Measurements from ENCODE around the gene PAGE2B.
"Not testable (repeated sequence)": the region's sequence is repeated elsewhere in the genome, so short reads cannot be mapped to it uniquely, and the experiment has no call there.

Gene PAGE2B, protein sequence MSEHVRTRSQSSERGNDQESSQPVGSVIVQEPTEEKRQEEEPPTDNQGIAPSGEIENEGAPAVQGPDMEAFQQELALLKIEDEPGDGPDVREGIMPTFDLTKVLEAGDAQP

DNA sequence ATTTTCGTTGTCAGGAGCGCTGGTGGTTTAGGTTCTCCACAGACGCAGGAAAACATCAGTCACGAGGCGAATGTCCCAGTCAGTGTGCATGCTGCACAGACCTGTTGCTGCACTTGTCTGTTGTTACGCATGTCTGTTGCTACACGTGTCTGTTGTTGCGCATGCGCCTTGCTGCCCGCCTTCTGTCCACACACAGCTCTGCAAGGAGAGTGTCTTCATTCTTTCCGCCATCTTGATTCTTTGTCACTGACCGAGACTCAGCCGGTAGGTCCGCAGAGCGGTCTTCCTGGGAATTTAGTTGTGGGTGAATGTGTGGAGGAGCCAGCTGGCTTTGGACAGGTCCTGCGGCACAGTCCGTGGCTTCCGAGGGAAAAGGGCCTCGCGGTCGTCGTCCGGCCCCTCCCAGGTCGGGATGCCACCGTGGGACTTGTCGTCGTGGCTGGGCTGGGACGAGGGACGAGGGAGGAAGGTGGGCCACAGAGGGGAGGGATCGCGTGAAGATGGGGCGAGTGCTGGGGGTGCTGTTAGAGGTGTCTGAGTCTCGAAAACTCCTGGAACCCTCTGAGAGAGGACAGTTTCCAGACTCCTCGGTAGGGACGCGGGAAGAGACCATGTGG, at the start of gene PAGE2B:
Gene PAGE2B, plus strand, starts transcription at position 180 of the 617 bp plus-strand sequence. CDS start 1,012 bp downstream, outside the sequence.
- no peak for DNase-seq

DNA sequence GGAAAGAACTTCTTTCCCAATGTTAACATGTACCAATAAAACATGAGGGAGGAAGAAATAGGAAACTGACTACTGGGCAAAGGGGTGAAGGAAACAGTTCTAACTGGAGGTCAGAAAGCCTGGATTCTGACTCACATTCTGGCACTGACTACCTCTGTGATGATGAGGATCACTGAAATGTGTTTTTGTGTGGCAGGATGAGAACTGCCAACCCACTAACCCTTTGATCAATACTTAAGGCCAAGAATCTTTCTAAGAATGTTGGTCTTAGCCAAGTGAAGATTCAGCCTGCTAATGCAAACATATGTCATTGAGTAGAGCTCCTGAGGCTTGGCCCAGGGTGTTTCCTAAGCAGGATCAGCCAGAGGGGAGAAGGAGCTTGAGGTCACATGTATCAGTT, 48.7 kb upstream of the PAGE2B start:
- DNase-seq: no peak

DNA sequence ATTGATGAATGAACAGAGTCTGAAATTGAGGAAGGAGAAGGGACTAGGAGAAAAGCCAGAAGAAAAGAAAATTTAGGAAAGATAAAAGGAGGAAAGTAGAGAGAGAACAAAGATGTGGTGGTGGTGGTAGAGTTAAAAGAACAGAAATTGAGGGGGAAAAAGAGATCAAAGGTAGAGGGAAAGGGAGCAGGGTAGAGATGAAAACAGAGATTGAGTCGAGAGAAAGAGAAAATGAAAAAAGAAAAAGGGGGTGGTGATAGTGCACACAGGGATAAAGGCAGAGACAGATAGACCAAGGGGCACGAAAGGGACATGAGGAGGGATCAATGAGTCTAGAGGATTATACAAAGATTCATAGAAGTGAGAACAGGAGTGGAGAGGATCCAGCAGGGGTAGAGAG, 48.0 kb upstream of the PAGE2B start:
- DNase-seq: no peak

DNA sequence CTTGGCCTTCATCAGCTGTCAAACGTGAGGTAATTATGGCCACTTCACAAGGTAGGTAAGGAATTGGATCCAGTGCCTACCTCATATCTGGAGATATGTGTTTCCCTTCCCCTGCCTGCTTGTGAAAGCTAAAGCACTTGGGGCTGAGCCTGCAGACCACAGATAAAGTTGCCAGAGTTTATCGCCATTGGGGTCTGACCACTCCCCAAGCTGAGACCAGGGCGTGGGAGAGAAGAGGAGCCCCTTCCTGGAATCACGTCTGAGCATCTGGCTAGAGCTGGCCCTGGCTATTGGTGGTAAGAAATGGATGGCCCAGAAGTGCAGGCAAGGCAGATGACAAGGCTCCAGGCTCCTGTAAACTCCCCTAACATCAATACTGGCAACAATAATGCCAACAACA, 46.8 kb upstream of the PAGE2B start:
- DNase-seq: no peak

DNA sequence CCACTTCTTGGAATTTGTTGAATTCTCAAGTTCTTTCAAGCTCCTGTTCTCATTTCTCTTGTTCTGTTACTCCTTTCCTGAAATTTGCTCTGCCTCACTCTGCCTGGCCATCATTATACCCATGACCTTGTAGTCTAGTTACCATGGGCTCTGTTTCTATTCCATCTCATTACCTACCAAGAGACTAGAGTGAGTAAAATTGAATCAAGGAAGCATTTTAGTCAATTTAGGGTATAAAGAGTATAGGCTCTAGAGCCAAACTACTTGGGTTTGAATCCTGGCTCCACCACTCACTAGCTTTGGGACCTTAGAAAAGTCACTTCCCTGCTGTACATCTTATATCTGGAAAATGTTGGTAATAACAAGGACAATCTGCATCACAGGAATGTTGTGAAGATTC, 46.2 kb upstream of the PAGE2B start:
- no peak for DNase-seq

DNA sequence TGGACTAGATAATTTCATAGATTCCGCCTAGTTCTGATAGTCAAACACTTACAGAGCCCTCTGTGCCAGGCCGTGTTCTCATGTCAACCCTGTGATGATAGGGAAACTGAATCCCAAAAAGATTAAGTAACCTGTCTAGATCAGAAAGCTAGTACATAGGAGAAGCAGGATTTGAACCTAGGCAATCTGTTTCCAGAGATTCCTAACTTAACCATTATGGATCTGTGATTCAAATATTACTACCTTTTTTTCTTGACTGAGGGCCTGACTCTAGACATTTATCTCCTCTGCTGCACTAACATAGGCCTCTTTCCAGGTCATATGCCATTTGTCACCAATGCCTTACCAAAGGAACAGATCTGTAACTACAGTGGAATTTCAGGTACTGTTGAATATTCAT, 45.5 kb upstream of the PAGE2B start:
- DNase-seq: no peak

DNA sequence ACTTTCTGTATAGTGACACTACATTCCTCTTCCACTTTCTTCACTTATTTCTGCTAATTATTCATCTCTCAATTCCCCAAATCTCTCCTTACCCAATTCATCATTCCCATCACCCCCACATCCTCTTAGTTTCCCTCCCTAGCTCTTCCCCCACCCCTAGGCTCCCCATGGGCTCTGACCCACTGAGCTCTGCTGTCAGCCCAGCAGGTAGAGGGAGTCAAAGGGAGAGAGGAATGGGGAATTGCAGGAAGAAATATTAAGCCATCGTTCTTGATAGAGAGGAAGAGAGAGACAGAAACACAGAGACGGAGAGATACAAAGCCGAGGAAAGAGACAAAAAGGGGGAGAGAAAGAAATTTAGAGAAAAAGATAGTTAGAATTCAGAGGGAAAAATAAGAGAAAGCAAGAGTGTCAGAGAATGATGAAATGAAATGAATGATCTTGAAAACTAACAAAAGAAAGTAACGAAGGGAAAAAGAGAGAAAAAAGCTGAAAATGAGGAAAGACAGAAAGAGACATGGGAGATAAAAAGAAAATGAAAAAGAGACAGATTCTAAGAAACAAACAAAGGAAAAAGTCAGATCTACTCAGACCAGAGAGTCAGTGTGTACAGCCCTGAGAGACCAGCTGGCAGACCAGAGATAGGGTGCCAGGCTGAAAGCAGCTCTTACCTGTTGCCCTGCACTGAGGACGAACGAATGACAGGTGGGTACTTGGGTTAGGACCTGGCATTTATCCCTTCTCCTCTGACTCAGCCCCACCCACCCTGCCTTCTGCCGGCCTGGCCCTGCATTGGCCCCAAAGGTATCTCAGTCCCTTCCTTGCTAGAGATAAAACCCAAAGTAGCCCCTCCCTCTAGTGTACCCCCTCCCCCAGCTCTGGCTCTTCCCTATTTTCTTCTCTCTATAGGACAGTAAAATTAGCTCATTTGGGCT, 44.3 kb upstream of the PAGE2B start, which contains the start of gene ALAS2:
Gene ALAS2, minus strand, starts transcription at position 707 of the 935 bp plus-strand sequence. CDS start 4,977 bp downstream, outside the sequence.
- no peak for DNase-seq

DNA sequence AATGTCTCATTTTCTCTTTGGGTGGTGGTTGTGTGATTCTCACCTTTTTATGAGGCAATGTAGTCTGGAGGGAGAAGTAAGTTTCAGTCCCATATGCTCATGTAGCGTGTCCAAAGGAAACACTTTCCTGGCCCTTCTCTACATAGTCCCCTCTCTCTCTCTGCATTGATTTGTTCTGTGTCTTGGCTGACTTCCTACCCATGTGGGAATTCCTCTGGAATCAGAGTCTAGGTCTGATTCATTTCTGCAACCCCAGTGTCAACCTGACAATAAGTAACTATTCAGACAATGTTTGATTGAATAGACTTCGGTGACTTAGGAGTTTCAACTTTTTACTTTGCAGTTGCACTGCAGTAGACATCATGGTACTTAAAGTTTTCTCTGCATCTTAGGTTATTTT, 41.4 kb upstream of the PAGE2B start:
- no peak for DNase-seq

DNA sequence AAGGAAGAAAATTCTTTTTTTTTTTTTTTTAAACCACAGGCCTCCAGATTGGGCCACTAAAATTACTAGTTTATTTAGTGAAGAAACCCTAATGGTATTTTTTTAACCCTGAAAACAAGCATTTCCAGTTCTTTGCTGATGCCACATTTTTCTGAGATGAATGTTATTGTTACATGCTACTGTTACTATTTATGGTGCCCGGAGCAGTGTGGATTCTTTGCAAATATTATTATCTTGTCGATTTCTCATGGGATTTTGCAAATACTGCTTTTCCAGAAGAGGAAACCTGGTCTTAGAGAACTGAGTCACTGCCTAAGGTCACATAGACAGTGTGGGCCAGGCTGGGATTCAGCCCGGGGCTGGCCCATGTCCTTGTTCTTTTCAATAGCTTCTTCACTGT, 35.4 kb upstream of the PAGE2B start:
- no peak for DNase-seq

DNA sequence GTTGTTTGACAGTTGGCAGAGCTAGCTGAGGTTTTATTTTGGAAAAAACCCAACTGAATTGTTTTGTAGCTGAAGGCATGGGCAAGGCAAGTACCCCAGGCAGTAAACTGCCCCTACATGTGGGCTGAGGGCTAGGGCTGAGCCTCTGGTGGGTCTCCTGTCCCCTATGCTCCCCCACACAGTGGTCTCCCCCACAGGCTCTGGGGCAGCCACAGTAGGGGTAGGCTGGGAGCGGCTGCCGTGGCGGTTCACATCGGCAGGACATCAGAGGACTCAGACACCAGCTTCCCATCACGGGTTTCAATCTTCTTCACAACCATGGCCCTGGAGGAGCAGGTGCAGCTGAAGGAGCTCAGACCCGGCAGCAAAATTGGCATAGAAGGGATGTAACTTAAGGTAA, 33.3 kb upstream of the PAGE2B start:
- DNase-seq: no peak

DNA sequence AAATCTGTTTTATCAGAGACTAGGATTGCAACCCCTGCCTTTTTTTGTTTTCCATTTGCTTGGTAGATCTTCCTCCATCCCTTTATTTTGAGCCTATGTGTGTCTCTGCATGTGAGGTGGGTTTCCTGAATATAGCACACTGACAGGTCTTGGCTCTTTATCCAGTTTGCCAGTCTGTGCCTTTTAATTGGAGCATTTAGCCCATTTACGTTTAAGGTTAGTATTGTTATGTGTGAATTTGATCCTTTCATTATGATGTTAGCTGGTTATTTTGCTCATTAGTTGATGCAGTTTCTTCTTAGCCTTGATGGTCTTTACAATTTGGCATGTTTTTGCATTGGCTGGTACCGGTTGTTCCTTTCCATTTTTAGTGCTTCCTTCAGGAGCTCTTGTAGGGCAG, 24.2 kb upstream of the PAGE2B start:
- not testable (repeated sequence) for DNase-seq

DNA sequence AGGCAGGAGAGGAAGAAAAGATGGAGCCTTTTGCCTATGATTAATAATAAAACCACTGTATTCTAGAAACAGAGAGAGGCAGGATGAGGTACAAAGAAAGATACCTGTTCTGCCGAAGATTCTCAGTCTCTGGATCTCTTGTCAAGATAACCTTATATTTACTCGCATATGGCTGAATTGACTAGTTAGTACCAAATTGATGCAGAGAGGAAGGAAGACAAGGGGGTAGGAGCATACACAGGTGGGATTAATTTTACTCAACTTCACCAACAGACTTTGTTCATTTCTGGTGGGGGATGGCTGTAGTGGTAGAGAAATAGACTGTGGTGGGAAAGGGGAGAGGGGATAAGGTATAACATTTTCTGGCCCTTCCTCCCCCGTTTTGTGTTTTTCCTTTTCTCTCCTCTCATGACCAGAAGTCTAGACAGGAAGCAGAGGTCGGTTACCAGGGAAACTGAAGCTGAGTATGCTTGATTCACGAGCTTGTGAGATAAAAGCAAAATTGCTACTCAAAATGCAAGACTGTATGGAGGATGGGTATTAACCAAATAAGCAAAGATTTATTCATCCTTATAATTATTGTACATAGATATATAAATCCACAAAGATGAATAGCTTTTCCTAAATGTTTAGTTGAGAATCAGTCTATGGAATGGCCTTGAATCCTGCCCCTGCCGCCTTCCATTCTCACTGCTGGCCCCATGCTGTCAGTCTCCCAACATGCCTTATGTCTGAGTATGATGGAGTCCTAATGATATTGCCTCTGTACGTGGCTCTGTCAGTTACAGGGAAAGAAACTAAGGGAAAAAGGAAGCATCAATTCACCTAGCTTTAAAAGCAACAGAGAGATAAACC, 17.8 kb upstream of the PAGE2B start:
- DNase-seq: peak in 1 of 2 experiments; percentile 0

DNA sequence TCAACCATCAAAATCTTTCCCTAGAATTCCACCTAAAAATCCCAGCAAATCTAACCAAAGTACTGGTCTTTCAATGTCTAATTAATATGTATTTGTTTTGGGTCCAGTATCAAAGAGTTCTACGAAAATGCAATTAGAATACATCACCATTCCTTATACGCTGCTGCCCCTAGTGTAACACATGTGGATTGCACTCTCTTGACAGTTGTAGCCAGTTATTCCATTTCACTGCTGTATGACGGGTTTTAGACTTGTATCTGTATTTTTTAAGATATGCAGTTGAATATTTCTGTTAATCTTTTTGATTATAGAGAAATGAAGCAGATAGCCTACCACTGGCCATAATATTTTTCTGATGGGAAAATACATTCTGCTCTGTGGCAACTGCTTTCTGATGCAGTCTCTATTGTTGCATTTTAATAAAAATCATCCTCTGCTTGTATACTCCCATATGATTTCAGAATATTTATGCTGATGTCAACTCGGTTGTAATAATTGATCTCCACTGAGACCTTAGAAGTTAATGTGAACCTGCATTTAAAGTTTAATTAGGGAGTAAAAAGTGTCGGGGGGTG, 17.1 kb upstream of the PAGE2B start:
- peak in 1 of 2 experiments; percentile 24 for DNase-seq

DNA sequence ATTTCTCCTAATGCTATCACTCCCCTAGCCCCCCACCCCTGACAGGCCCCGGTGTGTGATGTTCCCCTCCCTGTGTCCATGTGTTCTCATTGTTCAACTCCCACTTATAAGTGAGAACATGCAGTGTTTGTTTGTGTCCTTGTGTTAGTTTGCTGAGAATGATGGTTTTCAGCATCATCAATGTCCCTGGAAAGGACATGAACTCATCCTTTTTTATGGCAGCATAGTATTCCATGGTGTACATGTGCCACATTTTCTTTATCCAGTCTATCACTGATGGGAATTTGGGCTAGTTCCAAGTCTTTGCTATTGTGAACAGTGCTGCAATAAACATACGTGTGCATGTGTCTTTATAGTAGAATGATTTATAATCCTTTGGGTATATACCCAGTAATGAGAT, 7.7 kb upstream of the PAGE2B start:
- DNase-seq: not testable (repeated sequence)

DNA sequence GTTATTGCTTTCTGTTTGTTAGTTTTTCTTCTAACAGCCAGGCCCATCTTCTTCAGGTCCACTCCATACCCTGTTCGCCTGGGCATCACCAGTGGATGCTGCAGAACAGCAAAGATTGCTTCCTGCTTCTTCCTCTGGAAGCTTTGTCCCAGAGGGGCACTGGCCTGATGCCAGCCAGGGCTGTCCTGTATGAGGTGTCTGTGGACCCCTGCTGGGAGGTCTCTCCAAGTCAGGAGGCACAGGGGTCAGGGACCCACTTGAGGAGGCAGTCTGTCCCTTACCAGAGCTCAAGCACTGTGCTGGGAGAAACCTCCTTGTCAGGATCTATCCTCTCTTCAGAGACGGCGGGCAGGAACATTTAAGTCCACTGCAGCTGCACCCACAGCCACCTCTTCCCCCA, 2.5 kb upstream of the PAGE2B start:
- no peak for DNase-seq

DNA sequence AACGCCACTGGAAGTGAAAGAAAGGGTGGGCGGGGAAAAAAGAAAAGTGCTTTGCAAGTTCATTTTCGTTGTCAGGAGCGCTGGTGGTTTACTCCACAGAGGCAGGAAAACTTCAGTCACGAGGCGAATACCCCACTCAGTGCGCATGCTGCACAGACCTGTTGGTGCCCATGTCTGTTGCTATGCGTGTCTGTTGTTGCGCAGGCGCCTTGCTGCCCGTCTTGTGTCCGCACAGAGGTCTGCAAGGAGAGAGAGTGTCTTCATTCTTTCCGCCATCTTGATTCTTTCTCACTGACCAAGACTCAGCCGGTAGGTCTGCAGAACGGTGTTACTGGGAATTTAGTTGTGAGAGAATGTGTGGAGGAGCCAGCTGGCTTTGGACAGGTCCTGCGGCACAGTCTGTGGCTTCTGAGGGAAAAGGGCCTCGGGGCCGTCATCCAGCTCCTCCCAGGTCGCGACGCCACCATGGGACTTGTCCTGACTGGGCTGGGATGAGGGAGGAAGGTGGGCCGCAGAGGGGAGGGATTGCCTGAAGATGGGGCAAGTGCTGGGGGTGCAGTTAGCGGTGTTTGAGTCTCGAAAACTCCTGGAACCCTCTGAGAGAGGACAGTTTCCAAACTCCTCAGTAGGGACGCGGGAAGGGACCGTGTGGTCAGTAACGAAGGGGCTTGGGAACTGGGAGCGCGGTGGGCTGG, 14.1 kb downstream of the PAGE2B start, which contains the start of gene PAGE2:
Gene PAGE2, plus strand, starts transcription at position 224 of the 695 bp plus-strand sequence. CDS start 1,003 bp downstream, outside the sequence.
- no peak for DNase-seq

DNA sequence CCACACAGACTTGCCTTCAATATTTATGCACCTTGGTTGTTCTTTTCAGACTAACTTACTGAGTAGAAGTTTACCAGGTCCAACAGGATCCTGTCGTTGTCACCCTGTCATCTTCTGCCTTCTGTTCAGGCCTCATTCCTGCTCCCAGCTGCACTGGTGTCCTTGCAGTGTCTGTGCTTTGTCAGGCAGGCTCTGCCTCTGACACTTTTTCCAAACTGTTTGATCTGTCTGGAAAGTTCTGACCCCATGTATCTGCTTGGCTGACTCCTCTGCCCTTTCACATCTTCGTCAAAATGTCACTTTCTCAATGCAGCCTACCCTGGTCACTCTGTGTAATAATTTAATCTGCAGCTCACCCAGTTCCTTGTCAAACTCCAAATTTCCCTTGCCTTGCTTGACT, 23.9 kb downstream of the PAGE2B start:
- no peak for DNase-seq

DNA sequence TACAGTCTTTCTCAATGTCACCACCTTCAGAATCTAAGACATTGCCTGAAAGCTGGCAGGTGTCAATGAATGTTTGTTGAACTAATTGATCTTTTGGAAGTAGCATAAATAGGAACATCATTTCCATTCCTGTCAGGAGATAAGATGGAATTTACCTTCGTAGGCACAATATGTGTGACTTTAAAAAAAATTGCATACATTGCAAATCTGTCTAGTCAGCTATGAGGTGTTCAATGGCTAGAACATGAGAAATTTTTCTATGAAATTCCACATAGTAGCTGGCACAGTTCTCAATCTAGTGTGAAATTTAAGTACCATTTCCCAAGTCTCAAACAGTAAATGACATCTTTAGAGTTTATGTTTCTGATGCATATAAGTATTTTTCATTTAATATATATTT, 24.3 kb downstream of the PAGE2B start:
- DNase-seq: no peak

DNA sequence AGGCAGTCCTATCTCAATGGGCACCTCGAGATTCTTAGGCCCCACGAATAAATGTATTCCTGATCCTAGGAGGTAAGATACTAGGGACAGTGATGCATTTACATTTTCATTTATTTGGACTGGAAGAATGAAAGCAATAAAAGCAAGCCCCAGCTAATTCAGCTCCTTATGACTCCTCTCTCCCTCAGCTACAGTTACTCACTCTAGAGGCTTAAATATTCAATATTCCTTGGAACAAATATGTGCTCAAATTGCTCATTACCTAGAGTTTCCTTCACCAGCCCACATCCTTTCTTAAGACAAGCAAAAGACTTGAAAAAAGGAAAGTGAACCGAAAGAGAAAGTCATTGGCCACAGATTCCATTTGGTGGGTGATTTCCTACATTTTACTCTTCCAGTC, 27.9 kb downstream of the PAGE2B start:
- no peak for DNase-seq

DNA sequence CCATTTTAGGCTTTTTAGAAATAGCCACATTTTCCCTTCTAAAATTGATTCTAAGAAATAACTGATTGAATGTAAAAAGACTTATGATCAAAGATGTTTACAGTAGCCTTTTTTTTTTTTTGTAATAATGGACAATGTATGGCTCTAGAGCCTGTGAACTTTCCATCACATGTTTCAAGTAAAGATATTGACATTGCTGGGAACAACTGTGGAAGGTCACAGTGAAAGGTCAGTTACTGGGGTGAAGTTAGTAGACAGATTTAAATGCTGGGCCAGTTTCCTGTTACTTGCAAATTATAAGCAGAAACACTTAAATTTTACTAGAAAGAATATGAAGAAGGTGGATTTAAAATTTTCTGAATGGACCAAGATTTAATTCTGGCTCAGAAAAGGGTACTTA, 32.4 kb downstream of the PAGE2B start:
- DNase-seq: no peak

DNA sequence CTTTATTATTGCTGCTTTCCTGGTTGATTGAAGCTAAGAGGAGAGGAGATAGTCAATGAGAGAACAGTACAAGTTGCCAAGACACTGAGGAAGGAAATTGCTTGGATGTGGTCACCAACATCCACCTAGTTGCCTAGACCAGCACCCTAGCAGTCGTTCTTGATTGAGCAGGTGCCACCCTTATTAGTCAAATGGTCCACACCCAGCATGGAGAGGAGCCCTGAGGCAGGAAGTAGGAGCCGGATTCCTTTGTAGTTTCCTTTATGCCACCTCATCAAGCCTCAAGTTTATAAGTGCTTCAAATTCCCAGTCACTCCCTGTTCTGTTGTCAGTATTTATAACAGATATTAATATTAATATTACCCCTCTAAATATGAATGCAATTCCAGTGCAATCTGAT, 33.1 kb downstream of the PAGE2B start:
- DNase-seq: no peak

DNA sequence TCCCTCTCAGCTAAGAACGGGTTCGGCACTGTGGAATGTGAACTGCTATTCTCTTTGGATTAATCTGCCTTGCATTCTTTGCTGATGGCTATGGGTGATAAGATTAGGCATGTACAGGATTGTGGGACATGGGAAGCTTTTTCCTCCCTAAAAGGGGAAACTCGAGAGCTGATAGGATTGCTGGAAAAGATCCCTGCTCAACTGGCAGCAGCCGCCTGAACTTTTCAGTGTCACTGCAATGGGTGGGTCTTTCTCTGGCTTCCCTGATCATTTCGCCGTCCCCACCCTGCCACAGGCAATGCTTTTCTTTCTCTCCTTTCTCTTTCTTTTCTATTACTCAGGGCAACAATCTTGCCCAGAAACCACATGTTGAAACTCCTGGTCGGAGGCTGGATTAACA, 34.5 kb downstream of the PAGE2B start:
- DNase-seq: no peak
